ENCODE results near the gene CACNA2D3.

- TF ChIP-seq CTCF (IDR thresholded peaks at IDR 0.05) (no peak), EZH2 (IDR thresholded peaks at IDR 0.05) (no peak), EZH2phosphoT487 (IDR thresholded peaks at IDR 0.05) (no peak)
Measured at GRCh38 chr3:54083921-54084320, 38.4 kb upstream of the CACNA2D3 start.
